ENCODE data around the gene CEP57.

GRCh38 chr11:95764267-95764898 lies 25.9 kb upstream of the CEP57 start:
- TF ChIP-seq CTCF (IDR thresholded peaks at IDR 0.05; ENCODE audit: poor library complexity) (peak; percentile 77), EZH2phosphoT487 (IDR thresholded peaks at IDR 0.05; ENCODE audit: low read depth, severe bottlenecking, unreplicated experiment) (no peak)

All from hepatocyte (in vitro differentiated cells).